Frontal cortex (tissue), 4 donors: ENCODE measurements around the gene ADRA1B. TPM values are rescaled to one million over a fixed set of nuclear protein-coding genes. Genes with fewer than 3 reads are reported as not detected.

Experiments used
- DNase-seq, 2 donors: peaks; one replicate each; pipeline ENCODE4 v3.0.0; 2012; ENCODE audit warnings: low spot score in 2 of 2
- FAIRE-seq: peaks from 2 replicates; lab custom pipeline; 2012; peaks lifted over from hg19 to GRCh38; lab: Jason Lieb, UNC
- total RNA-seq: library from RNA; depleted of rRNA; stranded (reverse); fragments of >200 nt; gene quantifications from one replicate; pipeline ENCODE4 v1.2.3, GENCODE V29; 2014
- donor health status: control.
- donor health status: control.
- donor health status: control.

The ADRA1B gene
- total RNA-seq, 1 donor from 2014 or later, result 1.2 TPM

- FAIRE-seq, result no peak
- no peak for DNase-seq
Measured at GRCh38 chr5:159899067-159900049, 16.9 kb upstream of the ADRA1B start.

DNA sequence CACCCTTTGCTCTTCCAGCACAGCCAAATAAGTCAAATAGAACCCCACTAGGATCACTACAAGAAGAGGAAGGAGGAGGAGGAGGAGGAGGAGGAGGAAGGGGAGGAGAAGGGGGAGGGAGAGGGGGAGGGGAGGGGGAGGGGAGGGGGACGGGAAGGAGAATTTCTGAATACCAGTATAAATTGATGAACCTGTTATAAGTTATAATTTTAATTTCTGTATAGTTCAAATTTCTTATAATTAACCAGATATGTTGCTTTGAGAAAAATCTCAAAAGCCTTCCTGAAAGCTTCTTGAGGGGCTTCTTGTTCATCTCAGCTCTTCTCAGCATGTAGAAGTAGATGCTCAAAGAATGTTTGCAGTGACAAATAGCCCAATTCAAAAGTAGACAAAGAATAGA, 15.0 kb upstream of the ADRA1B start:
- FAIRE-seq, result no peak
- no peak for DNase-seq

GRCh38 chr5:159901772-159902171, 14.5 kb upstream of the ADRA1B start:
- no peak for FAIRE-seq
- no peak for DNase-seq

DNA sequence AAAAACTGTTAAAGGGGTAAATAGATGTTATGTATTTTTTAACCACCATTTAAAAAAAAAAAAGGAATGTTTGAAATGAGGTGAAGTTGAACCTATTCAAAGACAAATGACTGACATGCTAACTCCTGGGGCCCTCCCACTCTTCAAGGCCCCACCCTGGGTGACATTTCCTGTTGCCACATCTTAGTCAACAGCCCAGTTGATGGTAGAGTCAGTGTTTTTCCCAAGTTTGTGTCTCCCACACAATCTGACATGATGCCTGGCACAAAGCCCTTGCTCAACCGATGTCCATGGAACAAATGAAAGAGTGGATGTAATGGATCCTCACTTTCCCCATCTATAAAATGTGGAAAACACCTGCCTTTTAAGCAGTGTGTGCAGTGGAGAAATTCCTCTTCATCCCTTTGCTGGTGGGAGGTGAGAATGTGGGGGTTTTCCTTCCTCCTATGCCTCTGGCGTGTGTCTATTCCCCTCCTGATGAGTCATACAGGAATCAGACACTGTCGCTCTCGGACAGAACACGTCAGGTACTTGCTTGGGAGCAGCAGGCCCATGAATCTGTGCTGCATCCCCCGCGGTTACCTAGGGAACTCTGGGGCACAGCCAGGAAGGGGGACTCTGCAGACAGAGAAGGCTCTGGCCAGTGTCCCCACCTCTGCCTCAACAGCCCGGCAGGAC, 13.7 kb upstream of the ADRA1B start:
- FAIRE-seq (no peak), DNase-seq (no peak)

DNA sequence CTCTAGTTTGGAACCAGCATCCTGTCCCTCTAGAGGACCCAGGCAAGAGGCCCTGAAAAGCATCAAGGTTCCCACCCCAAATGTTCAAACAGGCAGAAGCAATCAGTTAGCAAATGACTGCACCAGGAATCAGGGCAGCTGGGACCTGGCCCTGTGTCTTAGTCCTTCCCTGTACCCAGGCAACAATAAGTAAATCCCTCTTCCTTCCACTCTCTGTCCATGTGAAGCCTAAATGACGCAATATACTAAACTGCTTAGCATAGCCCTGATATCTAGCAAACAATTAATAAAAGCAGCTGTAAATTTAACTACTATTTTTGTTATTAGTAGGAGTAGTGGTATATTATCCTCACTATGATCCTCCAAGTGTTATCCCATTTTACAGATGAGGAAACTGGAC, 13.2 kb upstream of the ADRA1B start:
- FAIRE-seq (no peak), DNase-seq (no peak)

DNA sequence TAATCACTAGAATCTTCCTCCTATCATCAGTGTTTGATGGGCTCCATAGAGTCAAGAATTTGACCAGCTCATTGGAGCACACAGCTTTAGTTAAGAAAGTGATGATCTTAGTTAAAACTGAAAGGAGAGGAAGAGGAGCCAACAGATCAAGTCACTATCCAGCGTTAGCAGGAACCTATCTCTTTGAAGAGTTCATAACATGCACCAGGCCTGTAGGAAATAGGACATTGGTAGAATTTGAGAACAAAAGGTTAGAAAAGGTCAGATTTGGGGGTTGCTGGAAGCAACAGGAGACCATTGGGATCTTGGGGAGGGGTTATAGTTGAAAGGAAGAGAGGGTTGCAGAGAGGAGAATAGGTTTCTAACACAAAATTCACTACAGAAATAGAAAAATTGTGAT, 11.4 kb upstream of the ADRA1B start:
- no peak for DNase-seq
- no peak for FAIRE-seq

DNA sequence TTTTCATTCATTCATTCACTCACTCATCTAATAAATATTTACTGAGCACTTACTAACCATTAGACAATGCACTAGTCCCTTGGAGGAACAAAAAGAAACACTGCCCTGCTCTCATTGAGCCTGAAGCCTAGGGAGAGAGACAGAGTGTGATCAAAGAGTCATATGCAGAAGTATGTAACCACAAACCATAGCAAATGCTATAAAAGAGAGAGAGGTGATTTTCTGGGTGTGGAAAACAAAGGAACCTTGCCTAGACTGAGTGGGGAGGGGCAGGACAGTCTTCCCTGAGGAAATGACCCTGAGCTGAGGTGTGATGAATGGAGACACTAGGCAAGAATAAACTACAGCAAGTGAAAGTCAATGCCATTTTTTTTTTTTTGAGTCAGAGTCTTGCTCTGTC, 10.8 kb upstream of the ADRA1B start:
- no peak for DNase-seq
- no peak for FAIRE-seq

GRCh38 chr5:159906463-159906862, 9.8 kb upstream of the ADRA1B start:
- DNase-seq (no peak), FAIRE-seq (no peak)

- FAIRE-seq, result no peak
- DNase-seq, result no peak
Measured at GRCh38 chr5:159906943-159907342, 9.3 kb upstream of the ADRA1B start.

DNA sequence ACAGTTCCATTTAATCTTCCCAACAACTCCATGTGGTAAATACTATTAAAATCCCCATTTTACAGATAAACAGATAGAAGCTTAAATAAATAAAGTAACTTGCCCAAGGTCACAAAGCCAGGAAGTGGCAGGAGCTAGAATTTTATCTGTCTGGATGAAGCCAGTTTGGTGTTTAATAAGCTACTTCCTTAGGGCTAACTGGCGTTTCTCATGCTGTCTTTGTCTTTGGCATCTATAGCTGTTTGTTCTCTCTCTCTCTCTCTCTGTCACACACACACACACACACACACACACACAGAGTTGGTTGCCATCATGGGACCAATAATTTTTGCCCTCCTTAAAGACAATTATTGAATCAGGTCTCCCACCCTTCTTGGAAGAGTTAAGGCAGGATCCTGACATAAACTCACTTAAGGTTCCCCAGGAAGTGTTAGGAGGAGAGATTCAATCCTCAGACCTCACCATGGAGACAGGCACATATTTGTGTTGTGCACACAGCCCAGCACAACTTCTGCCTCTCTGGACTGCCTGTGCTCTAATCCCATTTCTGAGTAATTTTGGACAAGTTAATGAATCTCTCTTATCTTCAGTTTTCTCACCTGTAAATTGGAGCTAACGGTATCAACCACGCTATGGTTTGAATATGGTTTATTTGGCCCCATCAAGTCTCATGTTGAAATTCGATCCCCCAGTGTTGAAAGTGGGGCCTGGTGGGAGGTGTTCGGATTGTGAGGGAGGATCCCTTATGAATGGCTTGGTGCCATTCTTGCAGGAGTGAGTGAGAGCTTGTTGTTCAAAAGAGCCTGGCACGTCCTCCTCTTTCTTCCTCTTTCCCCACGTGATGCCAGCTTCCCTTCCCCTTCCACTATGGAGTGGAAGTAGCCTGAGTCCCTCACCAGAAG, 8.3 kb upstream of the ADRA1B start:
- FAIRE-seq (no peak), DNase-seq (no peak)

DNA sequence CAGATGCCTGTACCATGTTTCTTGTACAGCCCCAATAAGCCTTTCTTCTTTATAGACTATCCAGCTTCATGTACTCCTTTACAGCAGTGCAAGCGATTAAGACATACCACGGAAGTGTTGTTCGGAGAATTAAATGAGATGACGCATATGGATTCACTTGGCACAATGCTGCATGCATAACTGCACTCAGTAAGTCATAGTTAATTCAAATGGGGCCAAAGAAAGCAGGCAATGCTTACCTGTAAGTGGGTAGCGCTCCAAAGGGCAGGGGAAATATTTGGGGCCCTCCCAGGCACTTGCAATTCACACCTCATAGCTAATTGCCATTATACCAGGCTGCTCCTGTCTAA, 7.7 kb upstream of the ADRA1B start:
- DNase-seq, result no peak
- no peak for FAIRE-seq

DNA sequence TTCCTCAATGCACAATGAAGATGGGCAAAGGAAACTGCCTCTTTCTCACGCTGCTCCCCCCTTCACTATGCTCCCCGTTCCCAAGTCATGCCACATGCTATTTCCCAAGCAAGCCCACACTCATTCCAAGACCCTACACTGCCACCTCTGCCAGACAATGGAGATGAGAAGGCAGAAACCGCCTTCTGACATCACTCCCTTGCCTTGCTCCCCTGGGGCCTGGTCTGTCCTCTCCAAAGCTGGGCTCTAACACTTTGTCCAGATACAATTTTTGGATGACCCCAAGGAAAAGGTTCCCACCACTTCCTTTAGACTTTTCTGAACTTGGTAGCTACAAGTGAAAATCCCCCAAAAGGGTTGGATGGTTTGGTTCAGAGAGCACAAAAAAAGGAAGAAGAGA, 7.2 kb upstream of the ADRA1B start:
- DNase-seq, result no peak
- no peak for FAIRE-seq

DNA sequence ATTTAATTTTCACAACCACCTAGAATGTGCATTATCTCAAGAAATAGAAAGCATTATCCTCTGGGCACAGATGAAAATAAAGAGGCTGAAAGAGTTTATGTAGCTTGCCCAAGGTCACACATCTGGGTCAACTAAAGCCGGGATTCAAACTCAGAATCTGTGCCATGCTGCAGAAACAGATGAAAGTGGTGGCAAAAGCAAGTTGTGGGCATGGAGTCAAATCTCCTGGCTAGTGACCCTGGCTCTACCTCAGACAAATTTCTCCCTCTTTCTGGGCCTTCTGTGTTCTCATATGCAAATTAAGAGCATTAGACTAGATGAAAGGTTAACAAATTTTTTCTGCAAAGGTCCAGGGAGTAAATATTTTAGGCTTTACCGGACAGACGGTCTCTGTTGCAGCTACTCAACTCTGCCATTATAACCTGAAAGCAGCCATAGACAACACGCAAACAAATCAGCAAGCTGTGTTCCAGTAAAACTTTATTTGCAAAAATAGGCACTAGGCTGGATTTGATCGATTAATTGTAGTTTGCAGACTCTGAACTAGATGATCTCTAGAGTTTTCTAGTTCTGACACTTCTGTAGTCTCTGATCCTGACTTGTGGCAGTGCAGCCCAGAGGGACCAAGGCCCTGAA, 6.0 kb upstream of the ADRA1B start:
- FAIRE-seq, result no peak
- no peak for DNase-seq

DNA sequence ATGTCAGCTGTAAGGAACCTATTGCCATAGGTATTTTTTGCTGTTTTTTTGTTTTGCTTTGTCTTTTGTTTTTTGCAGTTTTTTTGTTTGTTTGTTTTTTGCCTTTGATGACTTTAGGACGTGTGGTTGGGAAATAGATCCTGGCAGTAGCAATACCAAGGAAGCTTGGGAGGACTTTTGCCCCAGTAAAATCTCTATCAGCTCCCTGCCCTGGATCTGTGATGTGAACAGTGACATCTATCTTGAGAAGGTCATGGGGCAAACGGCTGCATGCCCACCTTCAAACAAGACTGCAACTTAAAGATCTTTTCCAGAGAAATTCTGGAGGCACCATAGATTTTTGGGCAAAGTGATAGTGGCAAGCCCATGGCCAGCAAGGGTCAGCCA, 5.4 kb upstream of the ADRA1B start:
- no peak for DNase-seq
- FAIRE-seq, result no peak

- no peak for DNase-seq
- no peak for FAIRE-seq
Measured at GRCh38 chr5:159911349-159911748, 4.9 kb upstream of the ADRA1B start.

GRCh38 chr5:159912033-159912800, 4.1 kb upstream of the ADRA1B start:
- DNase-seq (no peak), FAIRE-seq (no peak)

- no peak for DNase-seq
- no peak for FAIRE-seq
Measured at GRCh38 chr5:159913048-159913447, 3.2 kb upstream of the ADRA1B start.

GRCh38 chr5:159913501-159913900, 2.8 kb upstream of the ADRA1B start:
- FAIRE-seq (no peak), DNase-seq (no peak)
